Activated CD4-positive, alpha-beta T cell treated with anti-CD3 and anti-CD28 coated beads for 24 hours (primary cell): ENCODE measurements around the gene CTBP2.
"Not testable (repeated sequence)": the region's sequence is repeated elsewhere in the genome, so short reads cannot be mapped to it uniquely, and the experiment has no call there.

Source experiments
- DNase-seq, 2 donors: peaks; one replicate each; pipeline ENCODE4 v3.0.0-alpha.2; 2020; ENCODE audit warnings: low read depth in 2 of 2

The CTBP2 gene

DNA sequence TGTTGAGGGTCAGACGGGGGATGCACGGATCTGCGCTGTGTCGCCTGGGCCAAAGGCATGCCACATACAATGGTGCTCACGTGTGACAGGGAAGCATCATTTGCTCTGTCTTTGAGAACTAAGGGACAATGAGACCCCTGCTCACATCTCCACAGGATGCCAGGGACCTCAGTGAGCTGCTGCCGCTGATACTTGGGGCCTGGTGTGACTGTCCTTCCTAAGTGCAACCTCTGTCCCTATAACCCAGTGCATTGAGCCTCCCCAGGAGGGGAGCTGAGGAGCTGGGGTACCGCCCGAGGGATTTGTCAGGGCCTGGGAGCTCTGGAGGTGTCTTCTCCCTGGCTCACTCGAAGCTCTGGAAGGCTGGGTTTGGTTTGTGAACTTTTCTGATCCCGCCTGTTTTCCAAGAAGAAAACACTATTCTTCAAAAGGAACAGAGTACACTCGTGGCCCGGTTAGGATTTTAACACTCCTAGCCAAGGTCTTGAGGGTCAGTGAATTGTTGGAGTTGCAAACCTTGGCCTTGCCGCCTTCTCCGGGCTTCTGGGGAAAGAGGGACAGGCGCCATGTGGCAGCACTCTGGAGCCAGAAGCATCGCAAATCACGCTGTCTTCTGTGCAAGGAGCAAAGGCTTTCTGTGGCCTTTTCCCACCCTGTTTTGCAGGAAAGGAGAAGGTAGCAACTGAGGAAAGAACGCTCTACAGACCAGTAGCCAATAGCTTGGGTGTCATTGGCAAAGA lies 26.2 kb upstream of the CTBP2 start:
- DNase-seq: no peak

DNA sequence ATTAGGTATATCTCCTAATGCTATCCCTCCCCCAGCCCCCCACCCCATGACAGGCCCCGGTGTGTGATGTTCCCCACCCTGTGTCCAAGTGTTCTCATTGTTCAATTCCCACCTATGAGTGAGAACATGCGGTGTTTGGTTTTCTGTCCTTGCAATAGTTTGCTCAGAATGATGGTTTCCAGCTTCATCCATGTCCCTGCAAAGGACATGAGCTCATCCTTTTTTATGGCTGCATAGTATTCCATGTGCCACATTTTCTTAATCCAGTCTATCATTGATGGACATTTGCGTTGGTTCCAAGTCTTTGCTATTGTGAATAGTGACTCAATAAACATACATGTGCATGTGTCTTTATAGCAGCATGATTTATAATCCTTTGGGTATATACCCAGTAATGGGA lies 18.7 kb upstream of the CTBP2 start:
- DNase-seq: not testable (repeated sequence)

DNA sequence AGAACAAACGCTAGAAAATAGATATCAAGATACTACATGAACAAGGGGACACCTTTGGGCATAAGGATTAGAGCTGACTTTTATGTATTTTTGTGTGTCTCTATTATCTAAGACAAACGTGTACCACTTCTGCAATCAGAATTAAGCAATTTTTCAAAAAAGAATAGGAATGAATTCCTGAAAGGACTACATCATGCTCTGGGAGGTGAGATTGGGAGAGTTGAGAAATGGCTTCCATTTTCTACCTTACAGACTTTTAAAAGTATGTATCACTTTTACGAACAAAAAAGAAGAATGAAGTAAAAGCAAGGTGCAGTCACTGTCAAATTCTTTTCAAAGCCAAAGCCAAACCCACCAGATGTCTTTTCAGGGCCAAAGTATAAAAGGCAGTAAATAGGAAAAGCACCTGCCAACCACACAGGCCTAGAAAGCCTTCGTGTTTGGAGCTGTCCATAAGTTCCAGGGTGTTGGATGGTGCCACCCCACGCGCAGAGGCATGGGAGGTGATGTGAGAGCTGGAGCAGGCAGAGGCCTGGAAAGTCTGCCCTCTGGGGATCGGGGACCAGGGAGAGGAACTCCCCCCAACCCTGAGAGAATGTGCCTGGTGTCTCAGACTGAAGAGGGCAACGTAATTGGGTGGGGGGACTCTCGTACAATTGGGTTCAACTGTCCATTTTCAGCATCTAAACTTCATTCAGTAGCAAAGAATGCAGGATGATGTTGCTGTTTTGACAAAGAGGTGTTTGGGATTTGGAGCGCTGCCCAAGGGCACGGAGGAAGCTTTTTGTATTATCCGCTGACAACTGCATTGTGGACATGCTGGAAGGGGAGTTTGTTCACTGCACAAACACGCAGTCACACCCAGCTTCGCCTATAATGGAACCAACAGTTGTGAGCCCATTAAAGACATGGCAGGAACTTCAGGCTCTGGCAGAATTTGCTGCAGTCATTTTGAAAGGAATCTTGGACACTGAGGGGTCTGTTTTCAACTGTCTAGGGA lies 17.6 kb upstream of the CTBP2 start:
- DNase-seq: no peak

DNA sequence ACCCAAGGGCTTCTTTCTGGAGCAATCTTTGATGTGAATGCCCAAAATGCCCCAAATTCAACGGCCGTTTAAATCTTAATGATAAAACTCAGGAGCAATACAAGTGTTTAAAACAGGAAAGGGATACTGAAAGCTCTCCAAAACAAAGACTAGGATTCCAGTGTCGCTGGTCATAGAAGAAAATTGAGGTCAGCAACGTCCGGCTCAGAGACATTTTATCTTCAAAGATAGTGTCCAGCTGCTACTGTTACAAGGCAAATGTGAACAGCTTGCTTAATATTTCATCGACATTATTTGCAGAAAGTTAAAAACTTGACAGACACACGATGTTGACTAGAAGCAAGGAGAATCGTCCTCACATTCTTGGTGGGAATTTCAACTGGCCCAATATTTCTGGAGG lies 15.4 kb upstream of the CTBP2 start:
- no peak for DNase-seq

DNA sequence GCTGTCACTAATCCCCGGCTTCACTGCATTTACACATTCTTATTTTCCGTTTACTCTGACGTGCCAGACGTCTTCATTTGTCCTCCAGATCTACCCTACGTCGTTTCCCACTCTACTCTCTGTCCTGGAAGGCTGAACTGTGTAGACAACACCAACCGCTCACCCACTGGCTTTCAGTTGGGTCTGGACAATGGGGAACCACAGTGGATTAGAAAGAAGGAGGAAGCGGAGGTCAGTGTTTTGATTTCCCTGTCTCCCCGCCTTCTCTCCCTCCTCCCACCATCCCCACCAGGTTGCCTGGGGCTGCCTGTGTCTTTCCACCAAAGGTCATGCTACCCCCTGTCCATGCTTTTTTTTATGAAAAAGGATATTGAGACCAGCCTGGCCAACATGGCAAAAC lies 14.0 kb upstream of the CTBP2 start:
- no peak for DNase-seq

DNA sequence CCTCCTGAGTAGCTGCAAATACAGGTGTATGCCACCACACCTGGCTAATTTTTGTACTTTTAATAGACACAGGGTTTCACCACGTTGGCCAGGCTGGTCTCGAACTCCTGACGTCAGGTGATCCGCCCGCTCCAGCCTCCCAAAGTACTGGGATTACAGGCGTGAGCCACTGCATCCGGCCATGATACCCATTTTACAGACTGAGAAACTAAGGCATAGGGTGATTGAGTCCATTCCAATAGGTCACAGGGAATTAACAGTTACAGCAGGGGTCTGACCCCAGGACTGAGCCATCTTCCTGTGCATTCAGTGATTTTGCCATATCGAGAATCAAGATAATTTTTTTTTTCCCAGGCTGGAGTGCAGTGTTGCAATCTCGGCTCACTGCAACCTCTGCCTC lies 12.3 kb upstream of the CTBP2 start:
- no peak for DNase-seq

DNA sequence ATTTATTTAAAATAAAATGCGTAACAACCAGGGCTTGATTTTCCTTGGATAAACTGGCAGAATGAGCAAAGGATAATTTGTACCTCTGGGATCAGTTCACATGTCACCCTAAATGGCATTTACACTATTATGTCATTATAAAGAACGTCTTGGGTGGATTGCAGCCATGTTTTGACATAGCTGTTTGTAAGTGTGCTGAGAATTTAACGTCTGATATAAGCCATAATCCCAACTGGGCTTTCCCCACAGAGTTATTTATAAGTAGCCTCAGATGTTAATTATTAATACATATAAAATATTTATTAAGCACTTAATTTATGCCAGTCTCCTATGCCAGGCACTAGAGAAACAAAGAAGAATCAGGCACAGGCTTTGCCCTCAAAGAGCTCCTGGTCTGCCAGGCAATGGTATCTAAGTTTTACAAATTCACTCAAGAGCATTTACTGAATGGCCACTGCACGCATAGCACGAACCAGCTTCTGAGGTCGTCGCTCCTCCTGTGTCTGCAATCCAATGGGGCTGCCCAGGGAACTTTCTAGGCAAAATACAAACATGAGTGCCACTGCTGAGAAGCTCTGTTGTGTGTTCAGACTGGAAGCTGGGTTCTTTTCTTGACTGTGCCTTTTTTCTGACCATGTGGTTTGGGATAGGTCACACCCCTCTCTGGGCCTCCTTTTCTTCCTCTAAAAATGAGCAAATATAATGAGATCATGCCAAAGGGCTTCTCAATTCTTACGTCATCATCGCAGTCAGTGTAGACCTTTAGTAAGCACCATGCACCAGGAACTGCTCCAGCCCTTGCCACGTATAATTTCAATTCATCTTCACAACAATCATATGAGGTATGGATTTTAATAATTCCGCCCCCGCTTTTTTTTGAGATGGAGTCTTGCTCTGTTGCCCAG lies 11.3 kb upstream of the CTBP2 start:
- no peak for DNase-seq

DNA sequence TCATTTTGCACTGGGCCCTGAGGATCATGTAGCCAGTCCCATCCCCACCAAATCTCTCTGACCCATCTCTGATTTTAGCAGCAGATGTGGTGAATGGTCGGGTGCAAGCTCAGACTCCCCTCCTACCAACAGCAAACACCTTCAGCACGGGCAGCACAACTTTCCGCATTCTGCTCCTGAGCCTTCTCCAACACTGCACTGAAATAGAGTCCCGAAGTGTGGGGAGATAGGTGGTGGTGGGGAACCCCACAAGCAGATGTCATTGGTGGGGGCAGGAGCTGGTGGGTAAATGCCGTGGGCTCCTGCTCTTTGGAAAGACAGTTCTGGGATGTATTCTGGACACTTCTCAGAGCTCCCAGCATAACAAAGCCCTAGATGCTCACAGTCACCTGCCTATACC lies 9.6 kb upstream of the CTBP2 start:
- no peak for DNase-seq

DNA sequence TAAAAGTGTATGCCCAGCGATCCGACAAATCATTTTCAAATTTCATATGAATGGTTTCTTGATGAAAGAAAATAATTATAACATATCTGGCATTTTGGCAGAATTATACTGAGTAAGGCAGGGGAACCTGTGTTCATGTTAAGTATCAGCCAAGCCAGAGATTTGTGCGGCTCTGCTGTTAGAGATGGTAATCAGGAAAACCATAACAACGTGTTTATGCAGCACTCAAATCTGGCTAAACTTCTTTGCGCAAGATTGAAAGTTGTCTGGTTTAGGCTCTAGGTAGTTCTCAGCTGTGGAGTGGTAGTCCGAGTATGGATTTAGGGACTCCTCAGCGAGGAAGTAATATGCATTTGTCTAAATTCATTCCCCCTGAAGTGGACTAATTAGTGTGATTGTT lies 8.9 kb upstream of the CTBP2 start:
- no peak for DNase-seq

DNA sequence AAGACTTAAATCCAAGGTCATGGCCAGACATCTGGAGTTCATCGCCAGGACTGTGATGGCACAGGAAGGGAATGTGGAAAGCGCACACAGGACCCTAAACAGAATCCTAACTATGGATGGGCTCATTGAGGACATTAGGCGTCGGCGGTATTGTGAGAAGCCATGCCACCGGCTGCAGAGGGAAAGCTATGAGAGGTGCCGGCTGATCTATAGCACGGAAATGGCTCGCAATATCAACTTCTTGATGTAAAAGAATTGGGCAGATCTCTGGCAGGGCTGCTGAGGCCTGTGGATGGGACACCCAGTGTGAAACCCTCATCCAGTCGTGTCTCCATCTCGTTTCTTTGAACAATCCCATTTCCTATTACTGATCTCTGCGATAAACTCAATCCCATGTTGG lies 6.3 kb upstream of the CTBP2 start:
- no peak for DNase-seq

DNA sequence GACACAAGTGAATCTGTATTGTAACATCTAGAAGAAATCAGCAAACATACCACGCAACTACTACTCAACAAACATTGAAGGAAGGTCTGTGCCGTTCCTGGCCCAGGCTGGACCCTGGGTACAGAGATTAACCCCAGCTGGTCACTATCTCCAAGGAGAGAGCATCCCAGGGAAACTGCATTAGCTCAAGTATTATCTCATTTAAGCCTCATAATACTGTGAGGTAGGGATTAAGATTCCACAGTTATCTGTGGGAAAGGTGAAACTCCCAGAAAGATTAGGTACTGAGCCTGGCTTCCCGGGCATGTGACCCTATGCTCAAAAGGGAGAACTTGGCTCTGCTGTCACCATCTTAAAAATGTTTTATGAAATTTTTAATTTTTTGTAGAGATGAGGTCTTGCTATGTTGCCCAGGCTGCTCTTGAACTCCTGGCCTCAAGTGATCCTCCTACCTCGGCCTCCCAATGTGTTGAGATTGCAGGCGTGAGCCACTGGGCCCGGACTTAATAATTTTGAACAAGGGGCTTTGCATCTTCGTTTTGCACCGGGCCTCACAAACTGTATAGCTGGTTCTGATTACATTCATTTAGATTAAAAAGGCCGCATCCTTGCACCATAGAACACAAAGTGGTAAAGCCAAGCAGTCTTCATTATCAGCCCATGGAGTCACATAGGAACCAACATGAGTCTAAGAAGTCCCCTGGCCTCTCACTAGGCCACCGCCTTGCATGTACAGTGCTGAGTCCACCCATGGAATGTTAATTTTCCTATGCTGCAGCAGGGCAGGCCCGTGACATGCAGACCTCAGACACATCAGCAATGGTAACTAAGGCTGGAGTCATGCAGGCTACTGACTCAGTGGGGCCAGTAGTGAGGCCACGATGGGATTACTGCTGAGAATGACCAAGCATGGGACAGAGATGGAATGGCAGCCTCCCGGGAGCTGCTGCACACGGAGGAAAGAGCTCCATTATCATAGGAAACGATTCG lies 5.5 kb upstream of the CTBP2 start:
- no peak for DNase-seq

DNA sequence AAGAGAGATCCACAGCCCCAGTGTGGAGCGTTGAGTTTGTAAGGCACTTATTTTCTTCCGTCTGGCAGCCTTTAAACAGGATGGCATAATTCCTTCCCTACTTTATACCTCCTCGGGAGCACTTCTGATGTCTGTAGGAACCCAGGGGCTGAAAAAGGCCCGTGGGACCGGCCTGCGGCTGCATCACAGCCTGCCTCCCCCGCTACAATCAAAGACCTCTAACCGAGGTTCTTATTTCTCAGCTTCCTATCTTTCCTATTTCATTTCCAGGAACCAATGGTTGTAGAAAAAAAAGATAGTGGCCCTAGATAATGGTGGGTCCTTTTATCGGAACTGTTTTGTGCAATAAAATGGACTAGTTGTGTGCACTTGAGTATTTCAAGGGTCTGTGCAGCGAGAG lies 4.1 kb upstream of the CTBP2 start:
- no peak for DNase-seq

DNA sequence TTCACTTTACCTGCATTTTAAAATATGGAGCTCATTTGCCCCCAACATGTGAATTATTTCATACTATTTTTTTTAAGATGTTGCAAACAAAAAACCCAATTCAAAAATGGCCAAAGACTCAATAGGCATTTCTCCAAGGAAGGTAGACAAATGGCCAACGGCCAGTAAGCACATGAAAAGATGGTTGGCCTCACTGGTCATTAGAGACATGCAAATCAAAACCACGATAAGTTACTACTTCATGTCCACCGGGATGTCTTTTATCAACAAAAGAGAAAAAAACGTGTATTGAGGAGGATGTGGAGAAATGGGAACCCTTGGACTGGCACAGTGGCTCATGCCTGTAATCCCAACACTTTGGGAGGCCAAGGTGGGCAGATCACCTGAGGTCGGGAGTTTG lies 3.4 kb upstream of the CTBP2 start:
- no peak for DNase-seq

DNA sequence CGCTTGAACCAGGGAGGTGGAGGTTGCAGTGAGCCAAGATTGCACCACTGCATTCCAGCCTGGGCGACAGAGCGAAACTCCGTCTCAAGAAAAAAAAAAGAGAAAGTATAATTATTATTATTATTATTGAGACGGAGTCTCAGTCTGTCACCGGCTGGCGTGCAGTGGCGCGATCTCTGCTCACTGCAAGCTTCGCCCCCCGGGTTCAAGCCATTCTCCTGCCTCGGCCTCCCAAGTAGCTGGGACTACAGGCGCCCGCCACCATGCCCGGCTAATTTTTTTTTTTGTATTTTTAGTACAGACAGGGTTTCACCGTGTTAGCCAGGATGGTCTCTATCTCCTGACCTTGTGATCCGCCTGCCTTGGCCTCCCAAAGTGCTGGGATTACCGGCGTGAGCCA lies 2.9 kb upstream of the CTBP2 start:
- not testable (repeated sequence) for DNase-seq

DNA sequence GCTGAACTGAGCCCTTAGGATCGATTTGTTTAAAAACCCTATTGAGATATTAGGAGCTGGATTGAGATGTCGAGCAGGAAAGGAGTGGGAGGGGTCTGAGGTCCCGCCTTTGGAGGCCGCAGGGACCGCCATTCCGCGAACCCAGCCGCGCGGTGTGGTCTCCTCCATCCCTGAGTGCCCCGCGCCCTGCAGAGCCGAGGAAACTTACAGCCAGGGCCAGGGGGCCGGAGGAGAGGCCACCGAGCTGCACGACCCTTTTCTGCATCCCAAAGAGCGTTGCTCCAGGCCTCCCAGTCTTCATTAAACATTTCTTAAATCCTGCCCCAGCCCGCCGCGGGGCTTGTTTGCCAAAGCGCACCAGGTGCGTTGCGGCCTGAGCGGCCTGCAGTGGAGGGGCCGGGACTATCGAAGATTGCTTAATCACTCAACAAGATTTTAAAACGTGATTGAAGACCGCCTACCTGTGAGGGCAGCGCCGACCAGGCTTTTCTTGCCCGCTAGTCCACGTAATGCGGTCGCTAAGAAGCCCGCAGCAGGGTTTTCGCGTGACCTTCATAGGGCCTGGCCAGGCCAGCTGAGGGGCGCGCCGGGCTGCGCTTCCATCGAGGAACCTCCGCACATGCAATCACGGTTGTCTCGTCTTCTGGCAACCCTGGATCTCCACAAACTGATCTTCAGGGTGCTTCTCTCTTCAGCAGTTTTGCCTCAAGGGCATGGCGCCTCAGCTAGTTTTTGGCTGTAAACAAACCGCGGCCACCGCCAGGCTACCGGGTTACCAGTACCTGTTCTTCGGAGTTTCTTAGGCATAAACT lies 2.0 kb upstream of the CTBP2 start:
- DNase-seq: no peak

DNA sequence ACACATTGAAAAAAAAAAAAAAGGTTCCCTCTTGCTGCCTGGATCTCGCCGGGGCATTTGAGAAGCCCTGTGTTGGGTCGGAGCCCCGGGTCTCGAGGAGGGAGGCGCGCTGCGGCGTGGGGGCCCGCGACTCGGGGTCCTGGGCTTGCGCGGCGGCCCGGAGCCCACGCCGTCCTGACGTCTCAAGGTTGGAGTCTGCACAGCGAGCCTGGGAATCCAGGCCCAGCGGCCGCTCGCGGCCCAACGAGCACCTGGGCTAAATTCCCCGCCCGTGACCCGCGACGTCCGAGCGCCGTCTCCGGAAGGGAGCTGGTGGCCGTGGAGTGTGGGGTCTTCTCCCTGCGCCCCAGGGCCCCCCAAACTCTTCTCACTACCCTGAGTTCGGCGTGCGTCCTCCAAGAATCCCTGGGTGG lies 1.4 kb upstream of the CTBP2 start:
- no peak for DNase-seq

DNA sequence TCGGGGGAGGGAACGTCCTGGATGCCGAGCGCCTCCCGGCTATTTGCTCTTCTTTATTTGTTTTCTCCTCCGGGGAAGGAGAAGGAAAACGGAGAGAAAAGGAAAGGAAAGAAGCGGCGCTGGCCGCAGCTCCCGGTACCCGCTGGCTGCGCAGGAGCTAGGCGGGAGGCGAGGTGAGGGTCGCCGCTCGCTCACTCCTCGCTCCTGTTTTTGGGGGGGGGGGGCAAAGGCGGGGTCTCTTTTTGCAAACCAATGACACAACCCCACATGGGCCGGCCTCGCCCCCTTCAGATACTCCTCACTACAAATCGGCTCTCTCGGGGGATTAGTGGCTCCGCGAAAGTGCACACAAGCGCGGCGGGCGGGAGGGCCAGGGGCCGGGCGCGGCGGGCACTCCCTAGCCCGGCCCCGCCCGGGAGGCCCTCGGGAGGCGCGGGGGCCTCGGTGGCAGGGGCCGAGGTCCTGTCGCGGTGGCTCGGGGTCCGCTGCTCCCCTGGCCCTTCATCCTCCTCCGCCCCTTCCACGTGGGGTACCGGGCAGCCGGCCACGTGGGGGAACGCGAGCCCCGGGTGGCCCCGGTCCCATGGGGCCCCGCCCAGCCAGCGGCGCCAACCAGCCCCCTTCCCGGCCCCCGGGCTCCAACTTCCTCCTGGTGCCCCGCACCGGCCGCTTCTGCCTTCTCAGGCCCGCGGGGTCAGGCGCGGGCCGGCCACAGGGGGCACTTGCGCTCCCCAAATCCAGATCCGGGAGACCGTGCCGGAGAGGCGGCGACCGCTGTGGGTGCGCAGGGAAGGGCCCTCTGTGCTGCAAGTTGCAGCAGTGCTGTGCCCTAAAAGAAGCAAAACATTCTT lies 718 bp upstream of the CTBP2 start:
- no peak for DNase-seq

DNA sequence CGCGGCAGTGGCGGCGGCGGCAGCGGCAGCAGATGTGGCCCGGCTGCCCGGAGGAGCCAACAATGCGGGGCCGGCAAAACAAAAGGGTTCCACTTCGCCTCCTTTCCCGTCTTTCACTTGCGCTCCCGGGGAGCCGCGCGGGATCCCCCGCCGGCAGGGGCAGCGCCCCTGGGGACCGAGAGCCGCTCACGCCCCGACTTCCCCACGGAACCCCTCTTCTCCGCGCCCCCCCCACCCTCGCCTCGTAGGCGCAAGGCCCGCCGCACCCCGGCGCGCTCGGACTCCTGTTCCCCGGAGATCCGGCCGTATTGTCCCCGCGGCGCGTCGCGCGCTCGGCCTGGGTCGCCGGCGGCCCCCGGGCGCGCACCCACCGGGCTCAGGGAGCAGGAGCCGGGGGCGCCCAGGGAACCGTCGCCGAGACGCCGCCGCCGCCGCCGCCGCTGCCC lies 854 bp downstream of the CTBP2 start:
- DNase-seq: no peak
